NCI-H82 (cell line): ENCODE measurements around the gene MC4R.
"Not testable (repeated sequence)": the region's sequence is repeated elsewhere in the genome, so short reads cannot be mapped to it uniquely, and the experiment has no call there.

ENCODE experiments used
- DNase-seq: peaks from one replicate; lab custom pipeline; 2025; lab: John Stamatoyannopoulos, UW

The MC4R gene

DNA sequence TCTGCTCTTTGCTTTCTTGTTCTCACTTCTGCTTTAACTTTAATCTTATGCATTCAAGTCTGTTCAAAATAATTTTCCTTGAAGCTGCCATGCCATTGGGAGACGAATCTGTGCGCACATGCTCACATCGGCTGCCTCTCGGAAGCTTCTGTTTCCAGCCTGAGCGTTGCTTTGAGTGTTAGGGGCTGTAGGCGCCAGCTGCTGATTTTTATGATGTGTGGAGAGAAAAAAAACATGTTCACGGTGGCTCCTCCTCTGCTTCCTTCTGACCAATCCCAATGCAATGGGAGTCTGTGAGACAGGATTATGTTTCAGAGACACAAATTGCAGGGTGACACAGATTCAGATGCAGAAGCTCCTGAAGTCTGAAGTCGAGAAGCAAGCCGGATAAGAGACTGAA is at the start of gene MC4R:
TSS of gene MC4R (minus strand) at position 180 of the 400 bp plus-strand sequence. CDS start 426 bp downstream, outside the sequence.
- peak; percentile 96 for DNase-seq

DNA sequence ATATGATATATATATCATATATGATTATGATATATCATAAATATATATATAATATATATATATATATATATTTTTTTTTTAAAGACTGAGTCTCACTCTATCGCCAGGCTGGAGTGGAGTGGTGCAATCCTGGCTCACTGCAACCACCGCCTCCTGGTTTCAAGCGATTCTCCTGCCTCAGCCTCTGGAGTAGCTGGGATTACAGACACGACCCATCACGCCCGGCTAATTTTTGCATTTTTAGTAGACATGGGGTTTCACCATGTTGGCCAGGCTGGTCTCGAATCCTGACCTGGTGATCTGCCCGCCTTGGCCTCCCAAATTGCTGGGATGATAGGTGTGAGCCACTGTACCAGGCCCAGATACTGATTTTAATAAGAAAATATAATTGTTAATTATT is 49.7 kb upstream of the MC4R start:
- not testable (repeated sequence) for DNase-seq

DNA sequence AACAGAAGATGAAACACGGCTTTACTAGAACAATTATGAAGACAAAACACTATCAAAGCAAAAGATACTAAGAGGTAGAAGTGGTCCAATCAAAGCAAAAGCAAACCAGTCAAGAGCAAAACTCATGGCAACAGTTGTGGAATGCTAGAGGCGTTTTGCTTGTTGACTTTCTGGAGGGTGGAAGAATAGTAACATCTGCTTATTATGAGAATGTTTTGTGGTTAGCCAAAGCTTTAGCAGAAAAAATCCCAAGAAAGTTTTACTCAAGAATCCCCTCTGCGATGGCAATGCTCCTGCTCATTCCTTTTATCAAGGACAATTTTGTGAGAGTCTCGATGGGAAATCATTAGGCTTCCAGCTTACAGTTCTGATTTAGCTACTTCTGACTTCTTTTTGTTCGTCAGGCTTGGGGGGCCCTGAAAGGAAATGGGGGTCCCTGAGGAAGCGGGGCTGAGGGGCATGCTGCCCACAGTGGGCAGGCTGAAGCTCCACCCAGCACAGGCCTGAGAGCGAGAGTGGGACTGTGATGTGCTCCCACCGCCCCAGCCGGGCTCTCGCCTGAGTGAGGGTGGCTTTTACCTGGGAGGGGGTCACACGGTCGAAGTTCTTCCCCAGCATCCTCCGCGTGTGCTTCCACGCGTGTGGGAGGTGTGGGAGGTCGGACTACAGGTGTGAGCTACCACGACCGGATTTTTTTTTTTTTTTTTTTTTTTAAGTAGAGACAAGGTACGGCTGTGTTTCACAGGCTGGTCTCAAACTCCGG is 49.0 kb upstream of the MC4R start:
- no peak for DNase-seq

DNA sequence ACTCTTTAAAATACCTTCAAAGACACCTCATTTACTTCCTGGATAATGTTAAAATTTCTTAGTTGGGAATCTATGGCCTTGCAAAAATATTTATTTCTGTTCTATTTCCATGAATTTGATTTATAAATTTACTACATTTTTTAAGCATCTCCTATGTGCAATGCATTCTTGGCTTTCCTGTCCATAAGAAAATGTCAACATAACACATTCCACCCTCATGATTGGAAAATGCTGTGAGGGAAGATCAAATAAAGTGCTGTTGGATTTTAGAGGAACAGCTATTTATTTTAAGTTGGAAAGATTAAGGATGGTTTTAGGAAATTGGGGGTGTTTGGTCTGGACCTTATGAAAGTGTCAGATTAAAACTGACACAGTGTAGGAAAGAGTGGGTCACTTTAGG is 45.4 kb upstream of the MC4R start:
- no peak for DNase-seq

DNA sequence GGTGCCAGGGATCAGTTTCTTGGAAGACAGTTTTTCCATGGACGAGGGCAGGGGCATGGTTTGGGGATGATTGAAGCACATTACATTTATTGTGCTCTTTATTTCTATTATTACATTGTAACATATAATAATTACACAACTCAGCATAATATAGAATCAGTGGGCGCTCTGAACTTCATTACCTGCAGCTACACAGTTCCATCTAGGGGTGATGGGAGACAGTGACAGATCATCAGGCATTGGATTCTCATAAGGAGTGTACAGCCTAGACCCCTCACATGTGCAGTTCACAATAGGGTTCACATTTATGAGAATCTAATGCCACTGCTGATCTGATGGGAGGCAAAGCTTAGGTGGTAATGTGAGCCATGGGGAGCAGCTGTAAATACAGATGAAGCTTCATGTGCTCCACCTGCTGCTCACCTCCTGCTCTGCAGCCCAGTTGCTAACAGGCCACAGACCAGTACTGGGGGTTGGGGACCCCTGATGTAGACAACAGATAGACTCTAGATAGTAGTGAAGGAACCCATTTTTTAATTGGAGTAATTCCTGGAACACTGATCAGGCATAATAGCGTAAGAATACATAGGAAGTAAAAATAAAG is 41.5 kb upstream of the MC4R start:
- peak; percentile 68 for DNase-seq

DNA sequence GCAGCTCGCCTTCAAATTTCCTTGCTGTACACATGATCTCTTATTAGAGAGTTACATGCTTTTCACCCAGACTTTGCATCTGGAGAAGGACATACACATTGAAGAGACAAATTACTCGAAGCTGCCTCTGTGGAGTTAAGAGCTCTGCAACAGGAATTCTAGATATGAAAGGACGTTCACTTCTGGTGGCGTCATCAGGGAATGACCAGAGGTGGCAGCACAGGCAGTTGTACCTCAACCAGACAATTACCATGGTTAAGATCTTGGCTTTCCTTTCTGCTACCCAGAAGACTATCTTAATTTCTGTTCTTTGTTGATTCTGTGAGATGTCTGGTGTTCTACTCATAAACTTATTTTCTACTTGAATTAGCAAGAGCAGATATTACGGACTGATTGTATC is 39.1 kb upstream of the MC4R start:
- peak; percentile 70 for DNase-seq

DNA sequence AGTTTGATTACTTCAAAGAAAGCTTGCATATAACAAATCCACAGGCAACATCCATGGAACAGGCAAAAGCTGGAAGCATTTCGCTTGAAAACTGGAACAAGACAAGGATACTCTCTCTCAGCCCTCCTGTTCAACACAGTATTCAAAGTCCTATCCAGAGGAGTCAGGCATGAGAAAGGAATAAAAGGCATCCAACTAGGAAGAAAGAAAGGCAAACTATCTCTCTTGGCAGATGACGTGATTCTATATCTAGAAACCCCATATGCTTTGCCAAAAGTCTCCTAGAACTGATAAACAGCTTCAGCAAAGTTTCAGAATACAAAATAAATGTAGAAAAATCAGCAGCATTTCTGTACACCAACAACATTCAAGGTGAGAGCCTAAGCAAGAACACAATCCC is 34.1 kb upstream of the MC4R start:
- DNase-seq: no peak

DNA sequence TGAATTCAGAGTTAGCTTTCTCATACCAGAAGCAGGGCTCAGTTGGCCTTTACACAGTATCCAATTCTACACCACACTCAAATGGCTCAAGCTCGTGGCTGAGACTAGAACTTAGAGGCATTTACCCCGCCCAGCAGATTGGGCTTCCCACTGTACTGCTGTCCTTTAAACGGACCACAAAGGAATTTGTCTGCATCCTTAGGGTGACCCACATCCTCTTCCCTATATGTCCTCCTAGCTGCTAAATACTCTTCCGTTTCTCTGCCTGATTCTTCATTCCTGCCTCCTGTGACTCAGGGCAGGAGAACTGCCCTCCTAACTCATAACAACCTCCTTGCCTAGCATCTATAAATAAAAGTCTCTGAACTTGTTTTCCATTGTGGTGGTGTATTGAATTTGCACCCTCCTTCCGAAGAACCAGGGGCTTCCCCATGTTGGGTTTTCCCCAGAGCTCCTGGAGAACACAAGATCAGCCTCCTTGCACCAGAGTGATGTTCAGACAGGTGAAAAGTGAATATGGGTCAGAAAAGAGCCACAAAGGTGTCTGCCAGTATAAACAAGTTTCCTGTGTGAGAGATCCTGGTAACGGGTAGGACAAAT is 32.0 kb upstream of the MC4R start:
- no peak for DNase-seq

DNA sequence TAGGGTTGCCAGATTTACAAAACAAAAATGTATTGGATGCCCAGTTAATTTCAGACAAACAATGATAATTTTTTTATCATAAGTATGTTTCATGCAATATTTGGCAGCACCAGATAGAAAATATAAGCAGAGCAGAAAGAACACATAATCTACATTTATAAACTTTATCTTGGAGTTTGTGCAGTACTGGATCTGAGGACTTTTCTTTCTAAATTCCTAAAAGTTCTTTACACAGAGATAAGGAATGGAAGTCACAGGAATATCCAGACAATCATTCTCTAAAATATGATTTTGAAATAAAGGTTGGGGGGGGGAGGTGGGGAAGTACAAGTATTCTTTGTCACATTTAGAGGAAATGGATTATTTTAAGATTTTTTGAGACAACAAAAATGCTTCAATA is 28.8 kb upstream of the MC4R start:
- no peak for DNase-seq

DNA sequence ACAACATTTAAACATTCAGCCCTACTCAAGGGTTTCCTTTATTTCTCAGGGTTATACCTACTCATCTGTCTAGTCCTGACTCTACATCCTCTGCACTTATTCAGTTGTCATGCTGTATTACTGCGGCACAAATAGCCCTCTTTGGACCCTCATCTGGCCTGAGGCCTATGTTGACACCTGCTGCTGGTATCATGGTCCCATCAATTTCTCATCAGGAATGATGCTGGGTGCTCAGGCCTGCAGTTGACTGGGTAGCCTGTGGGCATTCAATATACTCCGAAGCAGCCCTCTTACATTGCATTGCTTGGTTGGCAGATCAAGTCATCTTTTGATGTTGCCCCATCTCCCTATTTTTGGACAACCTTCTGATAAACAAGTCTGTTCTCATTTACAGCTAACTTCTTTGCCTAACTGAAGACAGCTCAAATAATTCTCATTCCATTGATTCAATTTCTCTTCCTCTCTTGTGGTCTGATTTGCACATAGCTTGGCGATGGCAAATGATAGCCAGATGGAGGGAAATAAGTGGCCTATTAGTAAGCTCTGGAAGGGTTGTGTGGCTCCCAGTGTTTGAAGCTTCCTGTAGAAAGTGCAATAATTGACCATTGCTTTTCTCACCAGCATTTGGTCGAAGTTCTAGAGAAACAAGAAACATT is 19.1 kb upstream of the MC4R start:
- DNase-seq: peak; percentile 9

DNA sequence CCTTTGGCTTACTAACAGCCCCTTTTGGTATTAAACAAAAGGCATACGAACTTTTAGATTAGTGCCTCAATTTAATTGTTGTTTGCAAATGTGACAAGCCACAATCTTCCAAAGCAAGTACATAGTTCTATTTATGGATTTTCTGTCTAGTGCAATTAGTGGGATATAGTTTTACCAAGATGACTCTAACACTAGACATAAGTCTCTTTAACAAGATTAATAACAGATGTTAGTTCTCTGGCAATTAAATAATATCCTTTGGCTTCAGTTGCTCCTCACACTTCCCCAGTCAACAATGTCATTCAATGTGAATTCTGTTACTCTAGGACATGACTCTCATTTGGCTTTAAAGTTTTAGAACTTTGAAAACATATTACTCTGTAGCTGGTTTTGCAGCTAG is 16.7 kb upstream of the MC4R start:
- peak; percentile 88 for DNase-seq

DNA sequence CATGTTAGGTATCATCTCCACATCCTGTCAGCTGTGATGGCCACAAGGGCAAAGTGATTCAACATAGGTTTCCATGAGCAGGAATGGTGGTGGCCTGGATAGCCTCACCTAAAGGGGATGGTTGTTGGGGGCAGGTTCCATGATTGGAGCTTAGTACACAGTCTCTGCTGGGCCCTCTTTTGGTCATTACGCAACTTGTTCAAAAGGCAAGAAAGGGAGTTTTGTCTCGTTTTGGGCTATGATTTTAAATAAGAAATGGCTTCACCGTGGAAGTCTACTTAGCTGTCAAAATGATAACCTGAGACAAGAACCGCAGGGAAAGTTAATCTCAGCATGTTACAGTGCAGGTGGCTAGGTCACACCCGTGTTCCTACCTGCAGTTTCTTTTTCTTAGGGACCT is 13.1 kb upstream of the MC4R start:
- no peak for DNase-seq

DNA sequence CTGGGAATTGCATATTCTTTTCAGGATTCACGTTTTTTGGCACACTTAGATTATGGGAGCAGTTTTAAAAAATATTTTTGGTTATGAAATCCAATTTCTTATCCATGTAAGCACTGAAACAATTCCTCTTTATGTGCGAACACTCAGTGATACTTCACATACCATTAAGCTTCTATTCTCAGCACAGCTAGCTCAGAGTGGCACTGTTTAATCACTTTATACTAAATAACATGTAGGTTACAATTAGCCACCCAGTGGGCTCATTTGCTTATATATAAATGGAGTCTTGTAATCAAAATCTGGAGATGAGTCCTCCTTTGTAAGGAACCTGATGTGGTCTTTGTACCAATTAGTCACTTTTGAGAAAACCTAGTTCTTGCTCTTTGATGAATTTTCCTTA is 11.3 kb upstream of the MC4R start:
- DNase-seq: no peak

DNA sequence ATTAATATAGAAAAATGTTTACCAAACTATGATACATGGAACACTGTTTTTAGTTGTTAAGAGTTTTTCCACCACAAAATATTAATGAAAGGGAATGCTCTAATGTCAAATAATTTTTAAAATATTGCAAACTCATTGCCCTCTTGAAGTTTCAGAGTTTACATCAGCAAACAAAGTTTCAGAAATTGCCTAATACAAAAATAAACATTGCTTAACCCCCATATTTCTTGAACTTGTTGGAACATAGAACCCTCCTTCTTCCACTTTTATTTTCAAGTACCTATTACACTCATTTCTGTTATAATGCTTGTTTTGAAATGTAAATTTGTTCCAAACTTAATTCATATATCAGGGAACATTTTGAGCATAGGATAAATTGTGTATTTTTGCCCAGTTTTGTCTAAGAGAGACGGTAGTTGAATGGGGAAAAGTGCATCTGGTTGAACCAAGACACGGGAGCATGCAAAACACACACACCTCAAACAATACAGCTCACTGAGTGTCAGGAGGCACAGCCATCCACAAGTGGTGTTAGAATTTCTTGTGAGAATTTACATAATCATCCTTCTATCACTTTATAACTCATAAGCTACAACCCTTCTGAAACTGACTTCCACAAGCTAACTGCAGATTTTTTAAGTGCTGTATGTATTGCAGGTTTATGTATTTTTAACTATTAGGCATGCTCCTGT is 5.3 kb upstream of the MC4R start:
- DNase-seq: no peak

DNA sequence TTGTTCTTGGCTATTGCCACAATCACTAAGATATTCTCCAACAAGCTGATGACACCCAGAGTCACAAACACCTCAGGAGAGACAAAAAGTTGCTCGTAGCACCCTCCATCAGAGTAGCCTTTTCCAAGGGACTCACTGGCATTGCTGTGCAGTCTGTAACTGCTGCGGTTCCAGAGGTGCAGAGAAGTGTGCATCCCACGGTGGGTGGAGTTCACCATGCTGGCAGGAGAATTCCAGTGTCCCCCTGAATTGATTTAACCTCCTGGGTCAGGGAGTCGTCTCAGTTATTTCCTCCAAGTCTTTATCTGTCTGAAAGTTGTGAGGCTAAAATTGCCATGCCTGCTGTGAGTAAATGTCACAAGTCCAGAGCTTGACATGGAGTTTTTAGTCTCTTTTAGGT is 443 bp downstream of the MC4R start:
- no peak for DNase-seq

DNA sequence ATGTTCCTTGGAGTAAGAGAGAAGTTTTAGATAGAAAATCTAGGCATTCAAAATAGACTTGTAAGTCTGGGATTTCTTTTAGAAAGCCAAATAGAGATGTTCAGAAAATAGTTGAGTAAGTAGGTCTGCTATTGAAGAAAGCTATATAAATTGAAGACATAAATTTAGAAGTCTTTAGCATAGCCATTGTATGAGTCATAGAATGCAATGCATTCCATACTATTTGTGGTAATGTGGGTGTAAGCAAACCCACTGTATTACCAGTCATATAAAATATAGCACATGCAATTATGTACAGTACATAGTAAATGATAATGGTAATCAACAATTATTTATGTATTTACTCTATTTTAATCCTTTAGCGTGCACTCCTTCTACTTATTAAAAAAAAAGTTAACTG is 14.1 kb downstream of the MC4R start:
- DNase-seq: no peak

DNA sequence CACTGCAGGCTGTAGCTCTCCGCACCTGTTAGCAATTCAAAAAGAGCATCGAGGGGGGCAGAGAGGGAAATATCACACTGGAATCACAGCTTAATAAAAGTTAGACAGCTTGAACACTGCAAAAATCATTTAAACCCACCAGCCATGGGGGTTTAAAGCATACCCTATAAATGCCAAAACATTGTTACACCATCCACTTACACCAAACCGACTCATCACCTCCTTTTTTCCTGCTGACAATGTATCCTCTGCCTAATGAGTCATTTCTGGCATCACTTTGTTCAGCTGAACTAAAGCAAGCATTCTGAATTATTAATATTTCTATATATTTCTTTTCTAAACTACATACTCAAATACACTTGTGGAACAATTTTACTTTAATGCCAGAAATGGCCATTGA is 21.6 kb downstream of the MC4R start:
- DNase-seq: no peak

DNA sequence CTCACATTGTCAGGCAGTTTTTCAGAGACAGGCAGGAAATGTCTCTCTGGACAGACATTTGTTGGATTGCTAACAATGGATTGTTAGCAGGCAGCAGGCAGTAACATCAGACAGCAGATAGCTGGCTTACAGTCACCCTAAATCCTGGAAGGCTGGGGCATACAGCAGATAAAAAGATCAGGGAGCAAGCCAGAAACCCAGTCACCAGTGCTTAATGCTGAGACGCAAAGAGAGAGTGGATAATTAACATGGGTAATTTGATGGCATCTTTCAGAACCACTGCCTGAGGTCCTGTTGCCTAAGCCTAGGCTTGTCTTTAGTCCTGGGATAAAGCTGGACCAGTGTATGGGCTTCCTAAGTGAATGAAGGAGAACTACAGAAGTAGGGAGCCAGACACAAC is 22.4 kb downstream of the MC4R start:
- DNase-seq: no peak

DNA sequence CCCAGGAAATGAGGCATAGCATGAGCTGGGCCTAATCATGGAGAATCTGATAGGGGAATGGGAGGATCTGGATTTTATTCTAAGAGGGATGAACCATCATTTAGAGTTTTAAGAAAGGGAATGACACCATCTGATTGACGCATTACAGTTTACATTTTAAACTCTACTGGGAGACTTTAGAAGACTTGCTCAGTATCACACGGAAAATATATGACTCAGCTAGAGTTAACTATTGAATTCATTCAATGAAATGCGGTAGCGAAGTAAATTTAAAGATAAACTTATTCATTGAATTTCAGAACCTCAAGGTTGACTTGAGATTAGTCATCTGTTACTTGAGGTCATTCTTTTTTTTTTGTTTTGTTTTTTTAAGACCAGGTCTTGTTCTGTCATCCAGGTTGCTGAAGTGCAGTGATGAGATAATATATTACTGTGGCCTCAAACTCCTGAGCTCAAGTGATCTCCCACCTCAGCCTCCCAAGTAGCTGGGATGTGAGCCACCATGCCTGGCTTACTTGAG is 25.0 kb downstream of the MC4R start:
- no peak for DNase-seq

DNA sequence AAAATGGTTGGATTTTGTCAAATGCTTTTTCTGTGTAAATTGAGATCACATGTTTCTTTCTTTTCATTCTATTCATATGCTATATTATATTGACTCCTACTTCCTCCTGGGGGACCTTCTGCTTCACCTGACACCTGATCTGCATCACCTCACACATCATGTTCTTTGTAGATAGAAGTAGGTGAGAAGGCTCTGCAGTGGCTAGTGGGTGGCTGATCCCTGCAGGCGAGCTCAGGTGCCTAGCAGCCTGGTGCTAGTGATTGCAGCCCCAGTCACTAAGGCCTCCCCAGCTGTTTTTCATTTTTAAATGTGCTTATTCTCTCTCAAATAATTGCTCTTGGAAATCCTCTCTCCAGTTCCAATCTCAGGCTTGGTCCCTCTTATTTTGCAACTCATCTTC is 33.6 kb downstream of the MC4R start:
- DNase-seq: no peak

DNA sequence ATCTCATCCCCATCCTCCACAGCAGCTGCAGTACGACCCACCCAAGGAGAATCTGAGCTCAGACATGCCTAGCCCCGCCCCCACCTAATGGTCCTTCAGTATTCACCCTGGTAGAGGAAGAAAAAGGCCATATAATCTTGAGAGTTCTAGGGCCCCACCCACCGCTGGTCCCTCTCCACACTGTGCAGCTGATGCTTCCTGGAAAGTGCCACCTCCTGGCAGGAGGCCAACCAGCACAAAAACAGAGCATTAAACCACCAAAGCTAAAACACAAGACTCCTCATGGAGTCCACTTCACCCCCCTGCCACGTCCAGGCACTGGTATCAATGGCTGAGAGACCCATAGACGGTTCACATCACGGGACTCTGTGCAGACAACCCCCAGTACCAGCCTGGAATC is 40.7 kb downstream of the MC4R start:
- no peak for DNase-seq

DNA sequence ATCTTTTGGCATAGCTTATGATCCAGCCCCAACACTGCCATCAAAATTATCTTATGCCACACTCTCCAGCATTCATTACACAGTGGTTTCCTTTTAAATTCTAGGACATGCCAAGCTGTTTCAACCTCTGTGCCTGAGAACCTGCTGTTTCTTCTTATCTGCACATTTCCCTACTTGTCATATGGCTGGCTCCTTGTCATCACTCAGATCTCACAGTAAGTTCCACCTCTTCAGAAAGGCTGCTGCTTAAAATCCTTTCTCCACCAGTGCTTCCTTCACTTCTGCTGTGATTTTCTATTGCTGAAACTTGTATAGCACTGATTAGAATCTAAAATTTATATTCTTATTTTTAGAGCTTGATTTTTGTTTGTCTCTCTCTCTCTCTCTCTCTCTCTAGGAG is 43.4 kb downstream of the MC4R start:
- no peak for DNase-seq
